HG03432 (cell line): Measurements from ENCODE around the gene MAML2.

Experiments
- ATAC-seq: cut with Tn5 transposase; IDR thresholded peaks from one replicate; pipeline ENCODE4 v1.9.1; 2021; ENCODE audit warnings: mild to moderate bottlenecking, moderate library complexity; ENCODE audit not compliant: unreplicated experiment

The MAML2 gene

GRCh38 chr11:95996621-95997235, 346.3 kb downstream of the MAML2 start:
- ATAC-seq: no peak

- ATAC-seq: no peak
Observed at GRCh38 chr11:95994329-95994728, 348.7 kb downstream of the MAML2 start.

GRCh38 chr11:95993438-95994298, 349.3 kb downstream of the MAML2 start:
- no peak for ATAC-seq

- no peak for ATAC-seq
Observed at GRCh38 chr11:95991545-95991944, 351.4 kb downstream of the MAML2 start.

GRCh38 chr11:95991101-95991500, 351.9 kb downstream of the MAML2 start:
- ATAC-seq: no peak

GRCh38 chr11:95989780-95990179, 353.2 kb downstream of the MAML2 start:
- no peak for ATAC-seq

- ATAC-seq: no peak
Observed at GRCh38 chr11:95989076-95989605, 353.9 kb downstream of the MAML2 start.

- ATAC-seq: no peak
Observed at GRCh38 chr11:95985174-95985808, 357.7 kb downstream of the MAML2 start.

- ATAC-seq: no peak
Observed at GRCh38 chr11:95984072-95984471, 358.9 kb downstream of the MAML2 start.

GRCh38 chr11:95977534-95978174, 365.3 kb downstream of the MAML2 start:
- no peak for ATAC-seq

- no peak for ATAC-seq
Observed at GRCh38 chr11:95976550-95976949, 366.4 kb downstream of the MAML2 start.

- no peak for ATAC-seq
Observed at GRCh38 chr11:95975343-95975742, 367.7 kb downstream of the MAML2 start.

GRCh38 chr11:95972060-95972459, 370.9 kb downstream of the MAML2 start:
- no peak for ATAC-seq

GRCh38 chr11:95968585-95968984, 374.4 kb downstream of the MAML2 start:
- ATAC-seq: no peak

- ATAC-seq: no peak
Observed at GRCh38 chr11:95964281-95964680, 378.7 kb downstream of the MAML2 start.

- no peak for ATAC-seq
Observed at GRCh38 chr11:95961758-95962157, 381.2 kb downstream of the MAML2 start.

- no peak for ATAC-seq
Observed at GRCh38 chr11:95950905-95951304, 392.1 kb downstream of the MAML2 start.

GRCh38 chr11:95948637-95949036, 394.4 kb downstream of the MAML2 start:
- no peak for ATAC-seq

- ATAC-seq: no peak
Observed at GRCh38 chr11:95944623-95945022, 398.4 kb downstream of the MAML2 start.

- no peak for ATAC-seq
Observed at GRCh38 chr11:95943546-95943945, 399.4 kb downstream of the MAML2 start.

GRCh38 chr11:95939091-95939490, 403.9 kb downstream of the MAML2 start:
- no peak for ATAC-seq
